Measurements from ENCODE around the gene CYP2A13.

DNA sequence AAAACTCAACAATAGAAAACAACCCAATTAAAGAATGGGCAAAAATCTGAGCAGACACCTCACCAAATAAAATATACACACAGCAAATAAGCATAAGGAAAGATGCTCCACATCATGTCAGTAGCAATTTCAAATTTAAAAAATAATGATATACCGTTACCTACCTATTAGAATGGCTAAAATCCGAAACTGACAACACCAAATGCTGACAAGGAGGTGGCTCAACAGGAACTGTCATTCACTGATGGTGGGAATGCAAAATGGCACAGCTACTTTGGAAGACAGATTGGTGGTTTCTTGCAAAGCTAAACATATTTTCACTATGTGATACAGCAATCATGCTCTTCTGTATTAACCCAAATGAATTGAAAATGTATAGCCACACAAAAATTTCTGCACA is 9.1 kb downstream of the CYP2A13 start:
- TF ChIP-seq POLR2A (IDR thresholded peaks at IDR 0.05; ENCODE audit: low read depth, low read length) (no peak), POLR2AphosphoS5 (IDR thresholded peaks at IDR 0.05; ENCODE audit: low read depth, low read length) (no peak), PAX5 (IDR thresholded peaks at IDR 0.05; ENCODE audit: insufficient read depth, low read length, severe bottlenecking) (no peak)

Data from GM12891 (cell line).